DMS79 treated with DMSO at 0.1 percent for 48 hours (cell line): ENCODE results near the gene ZBTB22.
"Not testable (repeated sequence)": the region's sequence is repeated elsewhere in the genome, so short reads cannot be mapped to it uniquely, and the experiment has no call there.

Source experiments
- DNase-seq: peaks from one replicate; lab custom pipeline; 2025; lab: John Stamatoyannopoulos, UW

Gene ZBTB22

DNA sequence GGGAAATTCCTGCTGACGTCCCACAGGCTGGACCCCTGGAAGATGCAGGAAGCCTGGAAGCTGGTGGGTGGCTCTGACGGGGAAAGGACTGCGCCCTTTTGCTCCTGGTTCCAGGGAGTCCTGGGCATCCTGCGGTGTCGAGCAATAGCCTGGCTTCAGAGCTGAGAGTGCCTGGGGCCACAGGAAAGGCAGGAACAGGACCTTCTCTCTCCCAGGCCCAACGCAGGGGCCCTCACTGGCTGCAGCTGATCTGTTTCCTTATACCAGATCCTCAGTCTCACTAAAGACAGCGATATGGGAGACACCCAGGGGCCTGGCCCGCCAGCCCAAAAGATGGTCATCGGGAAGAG, 39.2 kb downstream of the ZBTB22 start:
- DNase-seq: no peak

DNA sequence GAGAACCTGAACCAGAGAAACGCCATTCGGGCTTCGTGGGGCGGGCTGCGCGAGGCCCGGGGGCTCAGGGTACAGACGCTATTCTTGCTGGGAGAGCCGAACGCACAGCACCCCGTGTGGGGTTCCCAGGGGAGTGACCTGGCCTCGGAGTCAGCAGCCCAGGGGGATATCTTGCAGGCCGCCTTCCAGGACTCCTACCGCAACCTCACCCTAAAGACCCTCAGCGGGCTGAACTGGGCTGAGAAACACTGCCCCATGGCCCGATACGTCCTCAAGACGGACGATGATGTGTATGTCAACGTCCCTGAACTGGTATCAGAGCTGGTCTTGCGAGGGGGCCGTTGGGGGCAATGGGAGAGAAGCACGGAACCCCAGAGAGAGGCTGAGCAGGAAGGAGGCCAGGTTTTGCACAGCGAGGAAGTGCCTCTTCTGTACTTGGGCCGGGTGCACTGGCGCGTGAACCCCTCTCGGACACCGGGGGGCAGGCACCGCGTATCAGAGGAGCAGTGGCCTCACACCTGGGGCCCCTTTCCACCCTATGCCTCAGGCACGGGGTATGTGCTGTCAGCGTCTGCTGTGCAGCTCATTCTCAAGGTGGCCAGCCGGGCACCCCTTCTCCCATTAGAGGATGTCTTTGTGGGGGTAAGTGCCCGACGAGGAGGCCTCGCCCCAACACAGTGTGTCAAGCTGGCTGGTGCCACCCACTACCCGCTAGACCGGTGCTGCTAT, 39.7 kb downstream of the ZBTB22 start:
- DNase-seq: no peak

DNA sequence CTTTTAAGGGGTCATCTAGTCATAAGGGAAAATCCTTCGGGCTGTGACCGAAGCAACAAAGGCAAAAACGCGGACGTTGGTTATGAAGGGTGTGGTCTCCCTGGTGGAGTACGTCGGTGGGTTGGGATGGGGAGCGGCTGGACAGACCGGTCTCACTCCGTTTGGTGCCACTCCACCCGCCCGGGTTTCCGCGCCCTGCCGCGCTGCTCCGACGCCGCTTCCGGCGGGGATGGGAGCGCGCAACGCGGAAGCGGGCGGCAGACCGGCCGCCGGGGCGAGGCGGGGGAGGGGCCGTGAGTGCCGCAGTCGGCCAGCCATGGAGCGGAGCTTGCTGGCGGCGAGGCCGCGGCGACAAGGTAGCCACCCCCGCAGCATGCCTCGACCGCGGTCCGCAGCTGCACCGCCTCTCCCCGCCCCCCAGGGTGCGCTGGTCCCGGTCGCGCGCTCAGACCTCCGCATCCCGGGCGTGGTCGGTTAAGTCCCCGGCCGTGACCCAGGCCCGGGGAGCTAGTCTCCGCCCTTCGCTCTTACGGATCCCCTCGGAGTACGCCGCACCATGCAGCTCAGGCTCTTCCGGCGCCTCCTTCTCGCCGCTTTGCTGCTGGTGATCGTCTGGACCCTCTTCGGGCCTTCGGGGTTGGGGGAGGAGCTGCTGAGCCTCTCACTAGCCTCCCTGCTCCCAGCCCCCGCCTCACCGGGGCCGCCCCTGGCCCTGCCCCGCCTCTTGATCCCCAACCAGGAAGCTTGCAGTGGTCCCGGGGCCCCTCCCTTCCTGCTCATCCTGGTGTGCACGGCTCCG, 40.5 kb downstream of the ZBTB22 start, which contains the start of gene B3GALT4:
B3GALT4 (plus strand) TSS at position 260 of the 799 bp plus-strand sequence; CDS start at position 557, 297 bp downstream.
- peak; percentile 66 for DNase-seq

- no peak for DNase-seq
Observed at GRCh38 chr6:33276581-33276863, 41.0 kb downstream of the ZBTB22 start.

- DNase-seq: not testable (repeated sequence)
Observed at GRCh38 chr6:33275795-33276580, 41.6 kb downstream of the ZBTB22 start.

DNA sequence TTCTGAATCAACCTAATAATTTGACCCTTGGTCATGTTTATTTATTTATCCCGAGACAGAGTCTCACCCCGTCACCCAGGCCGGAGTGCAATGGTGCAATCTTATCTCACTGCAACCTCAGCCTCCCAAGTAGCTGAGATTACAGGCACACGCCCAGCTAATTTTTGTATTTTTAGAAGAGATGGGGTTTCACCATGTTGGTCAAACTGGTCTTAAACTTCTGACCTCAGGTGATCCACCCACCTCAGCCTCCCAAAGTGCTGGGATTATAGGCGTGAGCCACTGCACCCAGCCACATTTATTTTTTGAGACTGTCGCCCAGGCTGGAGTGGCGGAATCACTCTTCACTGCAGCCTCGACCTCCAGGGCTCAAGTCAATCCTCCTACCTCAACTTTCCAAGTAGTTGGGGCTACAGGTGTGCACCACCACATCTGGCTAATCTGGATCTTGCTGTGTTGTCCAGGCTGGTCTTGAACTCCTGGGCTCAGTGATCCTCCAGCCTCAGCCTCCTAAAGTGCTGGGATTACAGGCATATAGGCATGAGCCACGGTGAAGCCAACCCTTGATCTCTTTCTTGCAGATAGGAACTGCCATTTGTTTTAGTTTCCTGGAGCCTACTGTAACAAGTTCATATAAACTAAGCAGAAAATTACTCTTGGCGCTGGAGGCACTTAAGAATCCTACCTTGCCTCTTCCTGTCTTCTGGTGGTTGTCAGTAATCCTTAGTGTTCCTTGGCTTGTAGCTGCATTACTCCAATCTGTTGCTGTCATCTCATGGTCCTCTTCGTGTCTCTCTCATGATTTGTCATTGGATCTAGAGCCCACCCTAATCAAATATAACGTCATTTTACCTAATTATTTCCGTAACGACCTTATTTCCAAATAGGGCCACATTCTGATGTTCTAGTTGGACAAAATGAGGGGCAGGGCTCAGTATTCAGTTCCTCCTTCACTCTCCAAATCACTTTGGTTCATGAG, 43.3 kb downstream of the ZBTB22 start:
- no peak for DNase-seq

GRCh38 chr6:33273129-33273923, 44.2 kb downstream of the ZBTB22 start:
- DNase-seq: no peak

GRCh38 chr6:33272275-33273128, 45.0 kb downstream of the ZBTB22 start:
- DNase-seq: no peak

DNA sequence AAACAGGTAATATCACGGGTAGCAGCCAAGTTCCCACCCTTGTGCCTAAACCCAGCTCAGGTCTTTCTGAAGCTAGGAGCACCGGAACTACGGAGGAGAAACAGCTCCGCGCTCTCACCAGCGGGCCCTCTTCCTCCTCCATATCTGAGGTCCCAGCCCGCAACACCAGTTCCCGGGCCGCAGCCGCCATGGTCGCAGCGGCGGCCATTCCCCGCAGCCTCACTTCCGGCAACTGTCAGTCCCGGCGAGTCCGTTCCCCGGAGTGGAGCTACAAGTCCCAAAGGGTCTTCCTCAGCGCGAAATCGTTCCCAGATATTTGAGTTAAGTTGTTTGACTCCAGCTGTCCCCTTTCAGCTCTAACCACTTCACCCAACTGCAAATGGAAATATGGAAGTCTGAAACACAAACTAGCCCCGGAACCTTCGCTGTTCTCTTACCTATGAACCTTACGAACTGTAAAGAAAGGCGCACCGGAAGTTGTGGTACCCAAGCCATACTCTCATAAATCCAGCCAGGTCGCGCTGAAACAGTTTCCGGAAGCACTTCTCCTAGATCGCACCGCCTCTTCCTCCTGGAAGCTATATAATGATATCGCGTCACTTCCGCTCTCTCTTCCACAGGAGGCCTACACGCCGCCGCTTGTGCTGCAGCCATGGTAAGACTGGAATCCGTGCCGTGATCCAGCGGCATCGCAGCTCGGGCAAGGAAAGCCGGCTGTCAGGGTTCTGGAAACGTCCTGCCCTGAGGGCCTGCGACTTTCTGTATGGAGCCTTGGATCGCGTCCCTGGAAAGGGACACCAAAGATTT, 45.9 kb downstream of the ZBTB22 start, which contains the start of the genes RPS18 and VPS52:
RPS18 (plus strand) TSS at position 608 of the 807 bp plus-strand sequence; CDS start at position 653, 45 bp downstream.
VPS52 (minus strand) TSS at position 409 of the 807 bp plus-strand sequence; CDS start at position 208, 201 bp downstream.
- peak; percentile 97 for DNase-seq

DNA sequence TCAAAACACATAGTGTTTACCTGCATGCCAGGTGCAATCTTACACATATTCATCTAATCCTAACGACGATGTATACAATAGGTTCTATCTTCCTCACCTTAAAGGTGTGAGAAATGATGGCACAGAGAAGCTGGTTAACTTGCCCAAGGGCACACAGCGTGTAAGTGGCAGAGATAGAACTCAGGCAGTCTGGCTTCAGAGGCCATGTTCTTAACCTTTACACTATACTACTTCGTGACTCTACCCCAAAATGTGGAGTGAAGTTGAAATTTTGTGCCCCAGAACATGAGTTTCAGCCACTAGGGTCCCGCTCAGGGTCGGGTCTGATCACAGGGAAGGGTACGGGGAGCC, 46.5 kb downstream of the ZBTB22 start:
- peak; percentile 61 for DNase-seq
